Neutrophil (primary cell): ENCODE measurements around the gene ANAPC7.

Experiments used
- H3K27ac ChIP-seq: fragments of 200-600 bp; sonication (generic); 2 replicates; pipeline ENCODE4 v1.5.1; 2016; ENCODE audit warnings: mild to moderate bottlenecking, moderate library complexity
- H3K27me3 ChIP-seq: fragments of 200-600 bp; sonication (generic); 2 replicates; pipeline ENCODE4 v1.6.0; 2016; ENCODE audit warnings: mild to moderate bottlenecking
- H3K36me3 ChIP-seq: fragments of 200-600 bp; sonication (generic); 2 replicates; pipeline ENCODE4 v1.5.1; 2017
- H3K4me1 ChIP-seq, 2 experiments: fragments of 200-600 bp in 1 of 2; sonication (generic) in 1 of 2; 1 replicate in 1 of 2; 2 replicates in 1 of 2; pipeline versions ENCODE4 v1.5.1 to v1.6.1; 2013 to 2016; ENCODE audit warnings: low read depth in 1 of 2, low read length in 1 of 2, mild to moderate bottlenecking in 1 of 2, moderate library complexity in 1 of 2; ENCODE audit not compliant: control insufficient read depth in 1 of 2, insufficient read depth in 1 of 2
- H3K4me3 ChIP-seq, 2 experiments: fragments of 200-600 bp in 1 of 2; sonication (generic) in 1 of 2; 1 replicate in 1 of 2; 2 replicates in 1 of 2; pipeline ENCODE4 v1.5.1; 2013 to 2016; ENCODE audit warnings: low read depth in 1 of 2, low read length in 1 of 2, mild to moderate bottlenecking in 1 of 2, moderate library complexity in 1 of 2
- H3K9me3 ChIP-seq: fragments of 200-600 bp; sonication (generic); 2 replicates; pipeline ENCODE4 v1.5.1; 2016
- CTCF ChIP-seq: fragments of 200-600 bp; sonication (generic); IDR thresholded peaks from 2 replicates; pipeline ENCODE4 v1.5.1; 2016; ENCODE audit warnings: antibody characterized with exemption

The ANAPC7 gene

GRCh38 chr12:110403146-110403975, at the start of gene ANAPC7:
TSS of gene ANAPC7 (minus strand) at chr12:110403708. CDS start at chr12:110403627, 81 bp downstream.
- Histone ChIP-seq H3K4me3 (peak within 1 kb of the TSS; percentile 98), H3K9me3 (no peaks in the 10 kb centered on the region), H3K27me3 (no peaks in the 10 kb centered on the region), H3K27ac (peak within 1 kb of the TSS; percentile 96), H3K36me3 (peaks cover 16% of the 10 kb centered on the region), H3K4me1 (peaks cover 17 to 21% of the 10 kb centered on the region in 2 experiments)
- peak; percentile 30 for TF ChIP-seq CTCF

- Histone ChIP-seq H3K36me3 (peaks cover 25% of the 10 kb centered on the region), H3K9me3 (no peaks in the 10 kb centered on the region), H3K4me1 (peaks cover 49 to 54% of the 10 kb centered on the region in 2 experiments), H3K27me3 (no peaks in the 10 kb centered on the region), H3K4me3 (no peak overlapping the region), H3K27ac (peak overlapping the region; percentile 95)
- no peak for TF ChIP-seq CTCF
Measured at GRCh38 chr12:110451263-110451662, 47.8 kb upstream of the ANAPC7 start.

GRCh38 chr12:110449799-110450497, 46.4 kb upstream of the ANAPC7 start, which contains the start of gene ARPC3:
TSS of gene ARPC3 (minus strand) at chr12:110450337. CDS start at chr12:110450260, 77 bp downstream.
- peaks cover 38% of the 10 kb centered on the region for H3K36me3 ChIP-seq
- H3K9me3 ChIP-seq = no peaks in the 10 kb centered on the region

GRCh38 chr12:110444455-110444854, 40.9 kb upstream of the ANAPC7 start:
- peak overlapping the region; percentile 4 for H3K27ac ChIP-seq

More at GRCh38 chr12:110449799-110450497, 46.4 kb upstream of the ANAPC7 start, which contains the start of gene ARPC3:
- peak; percentile 99 for TF ChIP-seq CTCF
- H3K4me1 ChIP-seq = peaks cover 44 to 46% of the 10 kb centered on the region in 2 experiments
- H3K4me3 ChIP-seq = peak within 1 kb of the TSS; percentile 79 to 80
- H3K27me3 ChIP-seq = no peaks in the 10 kb centered on the region
- peak within 1 kb of the TSS; percentile 95 for H3K27ac ChIP-seq

More at GRCh38 chr12:110444455-110444854, 40.9 kb upstream of the ANAPC7 start:
- Histone ChIP-seq H3K36me3 (peaks cover 93% of the 10 kb centered on the region), H3K27me3 (no peaks in the 10 kb centered on the region), H3K4me1 (peaks cover 31 to 35% of the 10 kb centered on the region in 2 experiments), H3K4me3 (no peak overlapping the region), H3K9me3 (no peaks in the 10 kb centered on the region)
- TF ChIP-seq CTCF = no peak
